GM18508 (cell line): ENCODE measurements around the gene LY6G5B.
"Not testable (repeated sequence)": the region's sequence is repeated elsewhere in the genome, so short reads cannot be mapped to it uniquely, and the experiment has no call there.

ENCODE experiments used
- ATAC-seq: cut with Tn5 transposase; IDR thresholded peaks from one replicate; pipeline ENCODE4 v1.9.1; 2021; ENCODE audit warnings: moderate number of reproducible peaks; ENCODE audit not compliant: insufficient read depth, unreplicated experiment

The LY6G5B gene

GRCh38 chr6:31687860-31688693, 18.3 kb downstream of the LY6G5B start:
- ATAC-seq = no peak

- no peak for ATAC-seq
Observed at GRCh38 chr6:31689249-31690110, 19.7 kb downstream of the LY6G5B start.

- ATAC-seq = no peak
Observed at GRCh38 chr6:31690231-31691077, 20.7 kb downstream of the LY6G5B start.

- no peak for ATAC-seq
Observed at GRCh38 chr6:31691078-31691463, 21.3 kb downstream of the LY6G5B start.

GRCh38 chr6:31691564-31692108, 21.9 kb downstream of the LY6G5B start:
- ATAC-seq = no peak

- no peak for ATAC-seq
Observed at GRCh38 chr6:31692353-31692752, 22.6 kb downstream of the LY6G5B start.

GRCh38 chr6:31692886-31693285, 23.1 kb downstream of the LY6G5B start:
- ATAC-seq = no peak

GRCh38 chr6:31693535-31693934, 23.8 kb downstream of the LY6G5B start:
- no peak for ATAC-seq

- no peak for ATAC-seq
Observed at GRCh38 chr6:31697555-31697954, 27.8 kb downstream of the LY6G5B start.

- no peak for ATAC-seq
Observed at GRCh38 chr6:31700740-31701401, 31.1 kb downstream of the LY6G5B start.

GRCh38 chr6:31701666-31702404, 32.1 kb downstream of the LY6G5B start:
- ATAC-seq = no peak

- no peak for ATAC-seq
Observed at GRCh38 chr6:31702405-31702818, 32.6 kb downstream of the LY6G5B start.

- ATAC-seq = no peak
Observed at GRCh38 chr6:31702819-31703716, 33.3 kb downstream of the LY6G5B start, which contains the start of gene ABHD16A. Gene ABHD16A (minus strand): TSS chr6:31703324. CDS start chr6:31703281, 43 bp downstream.

GRCh38 chr6:31705931-31706330, 36.2 kb downstream of the LY6G5B start:
- ATAC-seq = no peak

GRCh38 chr6:31706599-31706998, 36.8 kb downstream of the LY6G5B start, which contains the start of gene LY6G6F:
Gene LY6G6F (plus strand): TSS chr6:31706866. CDS start chr6:31706907, 41 bp downstream.
- no peak for ATAC-seq

GRCh38 chr6:31707701-31708100, 37.9 kb downstream of the LY6G5B start:
- ATAC-seq = no peak

GRCh38 chr6:31708224-31708623, 38.4 kb downstream of the LY6G5B start:
- no peak for ATAC-seq

GRCh38 chr6:31709157-31709556, 39.4 kb downstream of the LY6G5B start:
- not testable (repeated sequence) for ATAC-seq
